ENCODE data around the gene MORN1. TPM values are rescaled to one million over a fixed set of nuclear protein-coding genes. Genes with fewer than 3 reads are reported as not detected.
"Not testable (repeated sequence)": the region's sequence is repeated elsewhere in the genome, so short reads cannot be mapped to it uniquely, and the experiment has no call there.

MORN1 gene
- total RNA-seq: 1 to 10 TPM; 7.0 to 9.8 (median 8.0) TPM

GRCh38 chr1:2391041-2391930 lies at the start of gene MORN1, which contains the start of gene RER1:
MORN1 (minus strand) TSS chr1:2391554; CDS start chr1:2391533, 21 bp downstream.
RER1 (plus strand) TSS chr1:2391841; CDS start chr1:2395791, 3,950 bp downstream.
- Histone ChIP-seq H3K27ac (replicated peaks in 1 of 4) (peak within 1 kb of the TSS; percentile 77 to 94 (median 90)), H3K27me3 (peaks cover 0 to 4% (median 0%) of the 10 kb centered on the region in 4 donors), H3K9me3 (no peaks in the 10 kb centered on the region), H3K4me3 (peak within 1 kb of the TSS; percentile 84 to 99 (median 96)), H3K4me1 (peaks cover 22 to 50% (median 47%) of the 10 kb centered on the region in 4 donors), H3K36me3 (peaks cover 9 to 46% (median 26%) of the 10 kb centered on the region in 4 donors)
- TF ChIP-seq CTCF (IDR thresholded peaks at IDR 0.05) (no peak), POLR2AphosphoS5 (IDR thresholded peaks at IDR 0.05) (peak; percentile 91 to 97), POLR2A (IDR thresholded peaks at IDR 0.05; ENCODE audit: low read depth) (peak; percentile 82), EP300 (IDR thresholded peaks at IDR 0.05) (no peak)
- DNase-seq (ENCODE audit: extremely low spot score): peak; percentile 99
- 0% methylated on average over 26 of the region's 103 CpGs for WGBS
- intact Hi-C loops (cut with DNase I): loop anchor here (2.0 kb wide), 1 partner anchor 258 kb away; no protein-coding TSS in a partner anchor

GRCh38 chr1:2440346-2440745 lies 49.0 kb upstream of the MORN1 start:
- Histone ChIP-seq H3K27me3 (peaks cover 0 to 93% (median 26%) of the 10 kb centered on the region in 4 donors), H3K4me1 (peaks cover 0 to 13% (median 2%) of the 10 kb centered on the region in 4 donors)
- H3K4me3 ChIP-seq; H3K27ac ChIP-seq (replicated peaks in 1 of 4); H3K9me3 ChIP-seq; intact Hi-C loops (cut with DNase I); H3K36me3 ChIP-seq; DNase-seq (ENCODE audit: extremely low spot score): not testable (repeated sequence)
- WGBS: 90% methylated on average over 21 of the region's 23 CpGs

- WGBS: 62% methylated on average over 9 of the region's 15 CpGs
- peaks cover 0 to 93% (median 20%) of the 10 kb centered on the region in 4 donors for H3K27me3 ChIP-seq
These were observed 48.0 kb upstream of the MORN1 start for GRCh38 chr1:2439369-2439768.

GRCh38 chr1:2438641-2439040 lies 47.3 kb upstream of the MORN1 start:
- TF ChIP-seq POLR2A (IDR thresholded peaks at IDR 0.05; ENCODE audit: low read depth): no peak
- no peak for TF ChIP-seq POLR2AphosphoS5 (IDR thresholded peaks at IDR 0.05)
- TF ChIP-seq EP300 (IDR thresholded peaks at IDR 0.05): no peak
- no peak for TF ChIP-seq CTCF (IDR thresholded peaks at IDR 0.05)
- H3K4me1 ChIP-seq: peaks cover 0 to 9% (median 2%) of the 10 kb centered on the region in 4 donors
- no peaks in the 10 kb centered on the region for H3K9me3 ChIP-seq
- peaks cover 0 to 93% (median 14%) of the 10 kb centered on the region in 4 donors for H3K27me3 ChIP-seq
- no peak overlapping the region for H3K27ac ChIP-seq (replicated peaks in 1 of 4)
- H3K36me3 ChIP-seq: no peaks in the 10 kb centered on the region
- intact Hi-C loops (cut with DNase I): no loop called here
- no peak overlapping the region for H3K4me3 ChIP-seq
- 99% methylated on average over 13 of the region's 14 CpGs for WGBS
- DNase-seq (ENCODE audit: extremely low spot score): no peak

More at GRCh38 chr1:2439369-2439768, 48.0 kb upstream of the MORN1 start:
- intact Hi-C loops (cut with DNase I): no loop called here
- TF ChIP-seq CTCF (IDR thresholded peaks at IDR 0.05) (no peak), POLR2AphosphoS5 (IDR thresholded peaks at IDR 0.05) (no peak), EP300 (IDR thresholded peaks at IDR 0.05) (no peak), POLR2A (IDR thresholded peaks at IDR 0.05; ENCODE audit: low read depth) (no peak)
- Histone ChIP-seq H3K27ac (replicated peaks in 1 of 4) (no peak overlapping the region), H3K36me3 (no peaks in the 10 kb centered on the region), H3K4me3 (no peak overlapping the region), H3K9me3 (no peaks in the 10 kb centered on the region), H3K4me1 (peaks cover 0 to 13% (median 2%) of the 10 kb centered on the region in 4 donors)
- no peak for DNase-seq (ENCODE audit: extremely low spot score)

GRCh38 chr1:2438038-2438437 lies 46.7 kb upstream of the MORN1 start:
- 64% methylated on average over 7 of the region's 15 CpGs for WGBS
- H3K4me3 ChIP-seq: no peak overlapping the region
- no peak for DNase-seq (ENCODE audit: extremely low spot score)
- intact Hi-C loops (cut with DNase I): no loop called here
- no peak overlapping the region for H3K27ac ChIP-seq (replicated peaks in 1 of 4)
- H3K9me3 ChIP-seq: no peaks in the 10 kb centered on the region
- no peak for TF ChIP-seq POLR2AphosphoS5 (IDR thresholded peaks at IDR 0.05)
- TF ChIP-seq POLR2A (IDR thresholded peaks at IDR 0.05; ENCODE audit: low read depth): no peak
- TF ChIP-seq EP300 (IDR thresholded peaks at IDR 0.05): no peak
- no peak for TF ChIP-seq CTCF (IDR thresholded peaks at IDR 0.05)
- peaks cover 0 to 3% (median under 1%) of the 10 kb centered on the region in 4 donors for H3K4me1 ChIP-seq
- H3K36me3 ChIP-seq: no peaks in the 10 kb centered on the region
- peaks cover 0 to 93% (median 11%) of the 10 kb centered on the region in 4 donors for H3K27me3 ChIP-seq

Data from esophagus muscularis mucosa (tissue), 4 donors.